Panc1 (cell line): ENCODE results near the gene DLG2. TPM values are rescaled to one million over a fixed set of nuclear protein-coding genes. Genes with fewer than 3 reads are reported as not detected.

Experiments used
- ATAC-seq: fragments of 200-7000 bp; cut with Tn5 transposase; 2 replicates; pipeline ENCODE4 v1.9.1; 2020; ENCODE audit warnings: mild to moderate bottlenecking, moderate library complexity
- BruUV-seq: library from RNA; stranded (reverse); fragments of 400-500 nt; replicated peaks from 2 replicates; lab custom pipeline; 2021; lab: Mats Ljungman, UMichigan
- CTCF ChIA-PET: fragments of 300-600 bp; sonication (Branson Sonifier 250); formaldehyde crosslinking; loops from one replicate; lab custom pipeline; 2022; ENCODE audit warnings: antibody characterized with exemption; lab: Charles Lee
- POLR2A ChIA-PET: fragments of 300-600 bp; sonication (Branson Sonifier 250); formaldehyde crosslinking; loops from one replicate; lab custom pipeline; 2022; ENCODE audit warnings: antibody characterized with exemption; lab: Charles Lee
- DNase-seq: peaks from one replicate; pipeline ENCODE4 v3.0.0-alpha.2; 2010; ENCODE audit warnings: low read depth, low spot score
- H3K27ac ChIP-seq: 2 replicates; pipeline ENCODE4 v1.5.1; 2011; ENCODE audit warnings: mild to moderate bottlenecking, low read length, inconsistent platforms
- H3K27me3 ChIP-seq: fragments of 200-500 bp; sonication (Bioruptor generic); 2 replicates; pipeline ENCODE4 v1.6.0; 2014; ENCODE audit warnings: low read length, inconsistent platforms; ENCODE audit not compliant: control insufficient read depth, insufficient read depth
- H3K36me3 ChIP-seq: fragments of 200-500 bp; sonication (Bioruptor generic); 2 replicates; pipeline ENCODE4 v1.5.1; 2014; ENCODE audit warnings: inconsistent platforms, mild to moderate bottlenecking, low read length, moderate library complexity; ENCODE audit not compliant: control insufficient read depth, insufficient read depth
- H3K4me1 ChIP-seq: 2 replicates; pipeline ENCODE4 v1.5.1; 2011; ENCODE audit warnings: inconsistent platforms, mild to moderate bottlenecking, low read length, moderate library complexity; ENCODE audit not compliant: control insufficient read depth, insufficient read depth
- H3K4me3 ChIP-seq, 2 experiments: 2 replicates each; pipeline ENCODE4 v1.5.1; 2011 to 2012; ENCODE audit warnings: low read depth in 2 of 2, low read length in 2 of 2, mild to moderate bottlenecking in 2 of 2, inconsistent platforms in 1 of 2, moderate library complexity in 1 of 2
- H3K9me3 ChIP-seq: fragments of 200-500 bp; sonication (Bioruptor generic); 2 replicates; pipeline ENCODE4 v1.5.1; 2014; ENCODE audit warnings: low read depth, mild to moderate bottlenecking, inconsistent platforms, low read length, moderate library complexity; ENCODE audit not compliant: control insufficient read depth, insufficient read depth
- POLR2AphosphoS5 ChIP-seq: IDR thresholded peaks from 2 replicates; pipeline ENCODE4 v1.6.1; 2012; ENCODE audit warnings: mild to moderate bottlenecking, low read depth, low read length, moderate library complexity
- REST ChIP-seq, 2 experiments: IDR thresholded peaks; 2 replicates each; pipeline ENCODE4 v1.6.1; 2011 to 2012; ENCODE audit warnings: low read depth in 2 of 2, control low read depth in 1 of 2, low read length in 1 of 2, mild to moderate bottlenecking in 1 of 2, moderate library complexity in 1 of 2; ENCODE audit not compliant: insufficient read depth in 1 of 2
- SIN3A ChIP-seq: IDR thresholded peaks from 2 replicates; pipeline ENCODE4 v1.6.1; 2012; ENCODE audit warnings: low read depth, mild to moderate bottlenecking, low read length, moderate library complexity, borderline replicate concordance; ENCODE audit not compliant: insufficient read depth
- TCF7L2 ChIP-seq: IDR thresholded peaks from 2 replicates; pipeline ENCODE4 v1.6.1; 2011; ENCODE audit warnings: mild to moderate bottlenecking, low read depth, low read length, inconsistent platforms
- in situ Hi-C: cut with HindIII; loops from 2 replicates; pipeline ENCODE4 v1.10.0; 2016; ENCODE audit warnings: low sequenced_read_pairs, low pct_unique_long_range_greater_than_20kb
- intact Hi-C: fragments of 100-400 bp; cut with micrococcal nuclease; formaldehyde crosslinking; loops from one replicate; pipeline ENCODE4 v1.10.0; 2022; ENCODE audit not compliant: unreplicated experiment
- total RNA-seq: library from RNA; stranded (reverse); gene quantifications from one replicate; pipeline ENCODE4 v1.2.1, GENCODE V29; 2021; ENCODE audit not compliant: unreplicated experiment
- TF ChIP-seq, protein P1 (sequence below): fragments of 450-650 bp; IDR thresholded peaks from 2 replicates; pipeline ENCODE4 v1.5.1; 2017; ENCODE audit warnings: mild to moderate bottlenecking

DLG2 gene
- total RNA-seq, 1 experiment from 2014 or later = 4.2 TPM

DNA sequence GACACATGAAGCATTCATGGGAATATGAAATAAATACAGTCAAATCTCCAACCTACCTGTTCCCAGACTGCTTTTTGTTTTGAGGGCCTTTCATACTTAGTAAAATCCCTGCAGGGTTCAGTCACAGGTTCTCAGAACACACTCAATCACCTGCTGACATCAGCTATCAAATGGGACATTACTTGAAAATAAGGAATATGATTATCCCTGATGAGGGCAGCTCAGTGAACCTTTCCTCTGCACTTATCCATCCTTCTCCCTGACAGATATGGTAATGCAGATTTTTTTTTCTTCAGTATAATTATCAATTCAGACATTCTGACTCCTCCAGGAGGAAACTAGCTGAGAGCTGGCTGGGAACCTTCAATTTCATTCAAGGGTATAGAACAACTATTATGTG is 1213.6 kb downstream of the DLG2 start:
- H3K9me3 ChIP-seq = no peaks in the 10 kb centered on the region
- ChIA-PET POLR2A (no interaction called here), CTCF (no interaction called here)
- no peak overlapping the region for H3K27ac ChIP-seq
- no peak overlapping the region for H3K4me3 ChIP-seq
- DNase-seq (no peak), ATAC-seq (no peak)
- in situ Hi-C loops = no loop called here
- intact Hi-C loops = no loop called here
- TF ChIP-seq REST (IDR thresholded peaks at IDR 0.05; ENCODE audit: insufficient read depth in 1 of 2, low read depth in 2 of 2, low read length in 1 of 2) = no peak
- no peak for TF ChIP-seq TCF7L2
- no peak for TF ChIP-seq POLR2AphosphoS5
- TF ChIP-seq, protein P1, sequence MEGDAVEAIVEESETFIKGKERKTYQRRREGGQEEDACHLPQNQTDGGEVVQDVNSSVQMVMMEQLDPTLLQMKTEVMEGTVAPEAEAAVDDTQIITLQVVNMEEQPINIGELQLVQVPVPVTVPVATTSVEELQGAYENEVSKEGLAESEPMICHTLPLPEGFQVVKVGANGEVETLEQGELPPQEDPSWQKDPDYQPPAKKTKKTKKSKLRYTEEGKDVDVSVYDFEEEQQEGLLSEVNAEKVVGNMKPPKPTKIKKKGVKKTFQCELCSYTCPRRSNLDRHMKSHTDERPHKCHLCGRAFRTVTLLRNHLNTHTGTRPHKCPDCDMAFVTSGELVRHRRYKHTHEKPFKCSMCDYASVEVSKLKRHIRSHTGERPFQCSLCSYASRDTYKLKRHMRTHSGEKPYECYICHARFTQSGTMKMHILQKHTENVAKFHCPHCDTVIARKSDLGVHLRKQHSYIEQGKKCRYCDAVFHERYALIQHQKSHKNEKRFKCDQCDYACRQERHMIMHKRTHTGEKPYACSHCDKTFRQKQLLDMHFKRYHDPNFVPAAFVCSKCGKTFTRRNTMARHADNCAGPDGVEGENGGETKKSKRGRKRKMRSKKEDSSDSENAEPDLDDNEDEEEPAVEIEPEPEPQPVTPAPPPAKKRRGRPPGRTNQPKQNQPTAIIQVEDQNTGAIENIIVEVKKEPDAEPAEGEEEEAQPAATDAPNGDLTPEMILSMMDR = no peak
- no peak for TF ChIP-seq SIN3A
- no peaks in the 10 kb centered on the region for H3K4me1 ChIP-seq
- no peaks in the 10 kb centered on the region for H3K36me3 ChIP-seq
- H3K27me3 ChIP-seq = peaks cover 1% of the 10 kb centered on the region; the same call in 1 of the 2 replicates
- BruUV-seq = no TSS peak

- no TSS peak for BruUV-seq
- Histone ChIP-seq H3K27me3 (no peaks in the 10 kb centered on the region), H3K27ac (no peak overlapping the region), H3K36me3 (no peaks in the 10 kb centered on the region), H3K4me3 (no peak overlapping the region), H3K9me3 (no peaks in the 10 kb centered on the region), H3K4me1 (no peaks in the 10 kb centered on the region)
- CTCF ChIA-PET = no interaction called here
- TF ChIP-seq SIN3A = no peak
- POLR2A ChIA-PET = no interaction called here
- in situ Hi-C loops = no loop called here
- DNase-seq (no peak), ATAC-seq (no peak)
- intact Hi-C loops = no loop called here
Measured at GRCh38 chr11:84412862-84413261, 1214.3 kb downstream of the DLG2 start.

DNA sequence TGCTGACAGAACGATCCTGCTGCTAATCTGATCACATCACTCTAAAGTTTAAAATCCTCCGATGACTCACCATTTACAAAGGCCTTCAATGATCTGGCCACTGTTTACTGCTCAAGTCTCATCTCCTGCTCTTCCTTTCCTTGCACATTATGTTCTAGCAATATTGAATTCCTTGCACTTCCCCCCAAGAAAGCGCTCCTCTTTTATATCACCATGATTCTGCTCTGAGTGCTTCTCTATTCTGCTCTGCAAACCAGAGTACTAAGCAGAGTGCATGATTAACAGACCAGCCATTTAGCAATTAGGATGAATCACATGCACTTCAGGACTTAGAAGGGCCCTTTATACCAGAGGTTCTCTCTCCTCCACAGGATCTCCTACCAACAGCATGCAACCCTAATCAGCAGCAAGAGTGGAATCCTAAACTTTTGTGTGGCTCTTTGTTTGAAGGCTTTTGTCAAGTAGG is 1218.2 kb downstream of the DLG2 start:
- BruUV-seq = no TSS peak
- Histone ChIP-seq H3K27me3 (no peaks in the 10 kb centered on the region), H3K4me3 (no peak overlapping the region), H3K36me3 (no peaks in the 10 kb centered on the region), H3K4me1 (no peaks in the 10 kb centered on the region), H3K27ac (no peak overlapping the region), H3K9me3 (no peaks in the 10 kb centered on the region)
- POLR2A ChIA-PET = no interaction called here
- TF ChIP-seq POLR2AphosphoS5 (no peak), REST (IDR thresholded peaks at IDR 0.05; ENCODE audit: insufficient read depth in 1 of 2, low read depth in 2 of 2, low read length in 1 of 2) (no peak), SIN3A (no peak), TCF7L2 (no peak)
- TF ChIP-seq, protein P1 = no peak
- ATAC-seq = no peak
- DNase-seq = no peak
- in situ Hi-C loops = no loop called here
- intact Hi-C loops = no loop called here
- CTCF ChIA-PET = no interaction called here
